Measurements from ENCODE around the gene COL27A1.

The COL27A1 gene

DNA sequence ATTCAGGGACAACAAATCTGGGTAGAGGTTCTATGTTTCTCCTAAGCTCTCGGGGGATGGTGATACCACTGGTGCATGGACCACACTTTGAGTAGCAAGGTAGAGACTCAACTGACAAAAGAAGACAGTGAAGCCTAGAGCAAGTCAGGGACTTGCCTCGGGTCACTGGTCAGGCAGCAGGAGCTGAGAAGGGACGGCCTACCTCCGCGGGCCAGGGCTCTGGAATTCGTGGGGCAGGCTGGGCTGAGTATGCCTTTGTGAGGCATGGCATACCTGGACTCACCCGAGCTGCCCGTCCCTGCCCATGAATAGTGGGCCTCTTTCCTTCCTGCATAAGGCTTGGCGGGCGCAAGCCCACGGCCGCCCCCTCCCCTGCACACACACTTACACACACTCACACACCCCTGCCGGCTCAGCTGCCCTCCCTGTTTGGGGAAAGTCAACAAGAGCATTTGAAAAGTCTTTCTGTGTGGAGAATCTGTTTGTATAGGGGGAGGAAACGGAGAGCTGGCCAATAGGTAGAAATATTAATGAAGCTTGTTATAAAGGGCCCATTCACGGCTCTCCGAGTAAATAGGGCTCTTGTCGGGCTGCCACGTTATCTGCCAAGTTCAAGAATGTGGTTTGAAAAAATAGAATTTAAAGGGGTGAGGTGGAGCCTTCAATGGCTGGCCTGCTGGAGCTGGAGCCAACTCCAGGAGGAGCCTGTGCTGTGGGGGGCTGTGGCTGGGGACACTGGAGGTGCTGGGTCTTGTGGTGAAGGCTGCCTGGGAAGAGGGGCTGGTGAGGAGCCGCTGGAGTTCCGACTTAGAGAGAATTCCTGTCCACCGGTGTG lies 37.1 kb upstream of the COL27A1 start:
- Histone ChIP-seq H2AFZ (ENCODE audit: low read length) (peak overlapping the region; percentile 8), H2AK5ac (ENCODE audit: low read depth, low read length) (no peak overlapping the region), H2BK5ac (ENCODE audit: low read length) (no peak overlapping the region), H3K23ac (ENCODE audit: low read depth, low read length, poor library complexity) (no peak overlapping the region), H3K9me3 (replicated peaks in 1 of 2; ENCODE audit: control insufficient read depth in 2 of 2, insufficient read depth in 1 of 2, low read depth in 1 of 2, low read length in 2 of 2) (no peaks in the 10 kb centered on the region), H3K27ac (replicated peaks; ENCODE audit: low read length) (no peak overlapping the region), H4K8ac (ENCODE audit: low read depth, low read length) (no peak overlapping the region), H2BK12ac (ENCODE audit: low read length) (no peak overlapping the region), H3K4ac (ENCODE audit: low read length) (no peak overlapping the region), H3K4me3 (ENCODE audit: low read length in 2 of 2) (no peak overlapping the region), H3K79me1 (ENCODE audit: low read depth, low read length) (no peaks in the 10 kb centered on the region), H3K4me2 (ENCODE audit: insufficient read depth, low read length, poor library complexity, severe bottlenecking) (no peak overlapping the region), H4K91ac (ENCODE audit: low read depth, low read length, poor library complexity) (no peak overlapping the region), H3K4me1 (ENCODE audit: control insufficient read depth in 2 of 2, insufficient read depth in 1 of 2, low read depth in 1 of 2, low read length in 2 of 2) (peaks cover 6 to 12% of the 10 kb centered on the region in 2 donors), H3K27me3 (ENCODE audit: control insufficient read depth in 3 of 3, insufficient read depth in 3 of 3, low read depth in 1 of 3, low read length in 3 of 3) (peaks cover 0 to 41% (median 0%) of the 10 kb centered on the region in 3 experiments), H3K14ac (ENCODE audit: low read length) (no peak overlapping the region), H3K36me3 (replicated peaks in 1 of 2; ENCODE audit: control insufficient read depth in 2 of 2, insufficient read depth in 2 of 2, low read length in 2 of 2) (no peaks in the 10 kb centered on the region), H2BK15ac (ENCODE audit: low read length) (no peak overlapping the region), H2BK120ac (ENCODE audit: low read depth, low read length) (no peak overlapping the region), H3K18ac (ENCODE audit: low read length) (peak overlapping the region; percentile 36), H3K9ac (ENCODE audit: low read depth, low read length, poor library complexity) (no peak overlapping the region)
- no CpG with 5 or more reads among the region's 21 CpGs for WGBS, 2 donors (ENCODE audit: extremely low coverage in 2 of 2, insufficient read length in 2 of 2, insufficient replicate concordance in 1 of 2)
- no peak for DNase-seq (ENCODE audit: low spot score)

- H3K14ac ChIP-seq (ENCODE audit: low read length): no peak overlapping the region
- H2BK120ac ChIP-seq (ENCODE audit: low read depth, low read length): no peak overlapping the region
- WGBS, 2 donors (ENCODE audit: extremely low coverage in 2 of 2, insufficient read length in 2 of 2, insufficient replicate concordance in 1 of 2): no CpG with 5 or more reads among the region's 9 CpGs
- no peak overlapping the region for H2BK15ac ChIP-seq (ENCODE audit: low read length)
- H3K27ac ChIP-seq (replicated peaks; ENCODE audit: low read length): no peak overlapping the region
- H3K4me2 ChIP-seq (ENCODE audit: insufficient read depth, low read length, poor library complexity, severe bottlenecking): no peak overlapping the region
- no peak overlapping the region for H3K23ac ChIP-seq (ENCODE audit: low read depth, low read length, poor library complexity)
- no peak overlapping the region for H3K9ac ChIP-seq (ENCODE audit: low read depth, low read length, poor library complexity)
- no peak overlapping the region for H3K4me3 ChIP-seq (ENCODE audit: low read length in 2 of 2)
- no peak overlapping the region for H2AK5ac ChIP-seq (ENCODE audit: low read depth, low read length)
- no peaks in the 10 kb centered on the region for H3K79me1 ChIP-seq (ENCODE audit: low read depth, low read length)
- H3K27me3 ChIP-seq (ENCODE audit: control insufficient read depth in 3 of 3, insufficient read depth in 3 of 3, low read depth in 1 of 3, low read length in 3 of 3): peaks cover 0 to 44% (median 0%) of the 10 kb centered on the region in 3 experiments
- no peak overlapping the region for H2BK5ac ChIP-seq (ENCODE audit: low read length)
- no peak overlapping the region for H2AFZ ChIP-seq (ENCODE audit: low read length)
- no peak overlapping the region for H4K8ac ChIP-seq (ENCODE audit: low read depth, low read length)
- H3K9me3 ChIP-seq (replicated peaks in 1 of 2; ENCODE audit: control insufficient read depth in 2 of 2, insufficient read depth in 1 of 2, low read depth in 1 of 2, low read length in 2 of 2): no peaks in the 10 kb centered on the region
- no peak overlapping the region for H4K91ac ChIP-seq (ENCODE audit: low read depth, low read length, poor library complexity)
- no peaks in the 10 kb centered on the region for H3K36me3 ChIP-seq (replicated peaks in 1 of 2; ENCODE audit: control insufficient read depth in 2 of 2, insufficient read depth in 2 of 2, low read length in 2 of 2)
- no peak overlapping the region for H2BK12ac ChIP-seq (ENCODE audit: low read length)
- no peak overlapping the region for H3K18ac ChIP-seq (ENCODE audit: low read length)
- H3K4ac ChIP-seq (ENCODE audit: low read length): no peak overlapping the region
- no peak for DNase-seq (ENCODE audit: low spot score)
- peaks cover 11 to 12% of the 10 kb centered on the region in 2 donors for H3K4me1 ChIP-seq (ENCODE audit: control insufficient read depth in 2 of 2, insufficient read depth in 1 of 2, low read depth in 1 of 2, low read length in 2 of 2)
Observed at GRCh38 chr9:114119242-114120191, 35.8 kb upstream of the COL27A1 start.

DNA sequence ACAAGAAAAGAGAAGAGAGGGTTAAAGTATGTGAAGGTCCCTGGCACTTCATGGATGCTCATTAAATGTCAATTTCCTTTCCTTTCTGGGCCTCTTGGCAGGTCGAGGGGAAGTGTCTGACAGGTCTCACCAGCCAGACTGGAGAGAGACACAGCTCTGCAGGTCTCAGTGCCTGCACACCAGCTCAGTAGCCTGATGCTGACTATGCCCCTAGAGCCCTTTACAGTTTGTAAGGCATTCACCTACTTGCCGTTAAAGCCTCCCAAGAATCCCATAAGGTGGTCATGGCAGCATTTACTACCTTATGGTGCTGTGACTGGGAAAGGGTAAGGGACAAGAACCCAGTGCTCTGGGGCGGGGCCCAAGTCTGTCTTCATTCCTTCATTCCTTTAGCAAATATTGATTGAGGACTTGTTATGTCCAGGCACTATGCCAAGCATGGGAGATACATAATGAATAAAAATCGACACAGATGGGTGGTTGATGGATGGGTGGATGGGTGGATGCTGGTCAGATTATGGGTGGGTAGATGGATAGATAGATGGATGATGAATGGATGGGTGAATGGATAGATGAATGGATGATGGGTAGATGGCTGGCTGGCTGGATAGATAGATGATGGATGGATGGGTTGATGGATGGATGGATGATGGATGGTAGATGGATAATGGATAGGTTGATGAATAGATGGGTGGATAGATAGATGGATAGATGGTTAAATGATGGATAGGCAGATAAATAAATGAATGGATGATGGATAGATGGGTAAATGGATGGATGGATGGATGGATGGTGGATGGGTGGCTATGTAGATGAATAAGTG lies 34.9 kb upstream of the COL27A1 start:
- Histone ChIP-seq H3K4me1 (ENCODE audit: control insufficient read depth in 2 of 2, insufficient read depth in 1 of 2, low read depth in 1 of 2, low read length in 2 of 2) (peaks cover 11 to 12% of the 10 kb centered on the region in 2 donors), H2BK15ac (ENCODE audit: low read length) (no peak overlapping the region), H3K4ac (ENCODE audit: low read length) (no peak overlapping the region), H2BK120ac (ENCODE audit: low read depth, low read length) (no peak overlapping the region), H3K9ac (ENCODE audit: low read depth, low read length, poor library complexity) (no peak overlapping the region), H3K4me2 (ENCODE audit: insufficient read depth, low read length, poor library complexity, severe bottlenecking) (no peak overlapping the region), H3K79me1 (ENCODE audit: low read depth, low read length) (no peaks in the 10 kb centered on the region), H3K18ac (ENCODE audit: low read length) (no peak overlapping the region), H3K4me3 (ENCODE audit: low read length in 2 of 2) (no peak overlapping the region), H4K91ac (ENCODE audit: low read depth, low read length, poor library complexity) (no peak overlapping the region), H3K23ac (ENCODE audit: low read depth, low read length, poor library complexity) (no peak overlapping the region), H2BK12ac (ENCODE audit: low read length) (no peak overlapping the region), H3K9me3 (replicated peaks in 1 of 2; ENCODE audit: control insufficient read depth in 2 of 2, insufficient read depth in 1 of 2, low read depth in 1 of 2, low read length in 2 of 2) (no peaks in the 10 kb centered on the region), H2AK5ac (ENCODE audit: low read depth, low read length) (no peak overlapping the region), H2BK5ac (ENCODE audit: low read length) (no peak overlapping the region), H3K27ac (replicated peaks; ENCODE audit: low read length) (no peak overlapping the region), H2AFZ (ENCODE audit: low read length) (no peak overlapping the region), H3K27me3 (ENCODE audit: control insufficient read depth in 3 of 3, insufficient read depth in 3 of 3, low read depth in 1 of 3, low read length in 3 of 3) (peaks cover 0 to 44% (median 0%) of the 10 kb centered on the region in 3 experiments), H3K14ac (ENCODE audit: low read length) (no peak overlapping the region), H4K8ac (ENCODE audit: low read depth, low read length) (no peak overlapping the region), H3K36me3 (replicated peaks in 1 of 2; ENCODE audit: control insufficient read depth in 2 of 2, insufficient read depth in 2 of 2, low read length in 2 of 2) (no peaks in the 10 kb centered on the region)
- DNase-seq (ENCODE audit: low spot score): no peak
- WGBS, 2 donors (ENCODE audit: extremely low coverage in 2 of 2, insufficient read length in 2 of 2, insufficient replicate concordance in 1 of 2): no CpG with 5 or more reads among the region's 4 CpGs

Data from neuronal stem cell (in vitro differentiated cells).